Aorta (tissue), 5 donors: ENCODE measurements around the gene PTPN12. TPM values are rescaled to one million over a fixed set of nuclear protein-coding genes. Genes with fewer than 3 reads are reported as not detected.

Source experiments
- ATAC-seq: fragments of 200-7000 bp; cut with Tn5 transposase; one replicate; pipeline ENCODE4 v1.9.1; 2022; ENCODE audit warnings: moderate library complexity; ENCODE audit not compliant: low FRiP score
- DNase-seq, 2 donors: peaks; one replicate each; pipeline ENCODE4 v3.0.0-alpha.2; 2020
- H3K27ac ChIP-seq, 2 donors: one replicate each; pipeline ENCODE4 v1.5.1; 2013; ENCODE audit warnings: low read length in 2 of 2, mild to moderate bottlenecking in 2 of 2, moderate library complexity in 2 of 2, control low read depth in 1 of 2, inconsistent platforms in 1 of 2, low read depth in 1 of 2
- H3K27me3 ChIP-seq, 2 donors: one replicate each; pipeline ENCODE4 v1.6.1; 2013; ENCODE audit warnings: control low read depth in 1 of 2, low read length in 1 of 2, mild to moderate bottlenecking in 1 of 2, moderate library complexity in 1 of 2; ENCODE audit not compliant: insufficient read depth in 2 of 2, control insufficient read depth in 1 of 2
- H3K36me3 ChIP-seq, 2 donors: one replicate each; pipeline ENCODE4 v1.6.1; 2013; ENCODE audit warnings: control low read depth in 1 of 2, low read length in 1 of 2, mild to moderate bottlenecking in 1 of 2; ENCODE audit not compliant: insufficient read depth in 2 of 2, control insufficient read depth in 1 of 2
- H3K4me1 ChIP-seq, 2 donors: one replicate each; pipeline ENCODE4 v1.6.1; 2013; ENCODE audit warnings: low read length in 2 of 2, control low read depth in 1 of 2, mild to moderate bottlenecking in 1 of 2, moderate library complexity in 1 of 2; ENCODE audit not compliant: insufficient read depth in 2 of 2, control insufficient read depth in 1 of 2
- H3K4me3 ChIP-seq, 2 donors: one replicate each; pipeline ENCODE4 v1.5.1; 2013; ENCODE audit warnings: low read length in 2 of 2, control low read depth in 1 of 2, mild to moderate bottlenecking in 1 of 2
- H3K9me3 ChIP-seq: one replicate; pipeline ENCODE4 v1.6.1; 2013; ENCODE audit warnings: mild to moderate bottlenecking, low read length; ENCODE audit not compliant: control insufficient read depth
- WGBS, 2 donors: extraction: QIAGEN DNeasy Blood & Tissue Kit; methylation state at CpG; one replicate each; pipeline ENCODE4 v1.1.7; 2013; 5-methylcytosine and 5-hydroxymethylcytosine counted together
- intact Hi-C, 2 donors: fragments of 100-400 bp; cut with DNase I; formaldehyde crosslinking; loops; one replicate each; pipeline versions ENCODE4 v1.14.2 to v1.15.0; 2022
- polyA plus RNA-seq, 2 donors: library from polyadenylated mRNA; stranded (reverse); fragments of 200-250 nt; gene quantifications; one replicate each; pipeline ENCODE4 v1.2.3, GENCODE V29; 2013
- total RNA-seq, 2 donors: library from RNA; stranded (reverse); fragmentation: NEBNext Ultra II Directional; extraction: Animal tissue kit (Norgen Biotek cat#: 25700); gene quantifications; one replicate each; pipeline ENCODE4 v1.2.1, GENCODE V29; 2021
- donor health status: healthy with polysubstance abuse.
- donor health status: Bipolar disorder and iron deficiency.
- donor health status: DM: no; HTN: no; CAD: no.
- donor health status: DM: no; HTN: no; CAD: no.
- donor health status: DM: yes; HTN: yes; CAD: no.

PTPN12 gene
- total and polyA plus RNA-seq, 4 donors = 54.0 to 128 (median 78.5) TPM

DNA sequence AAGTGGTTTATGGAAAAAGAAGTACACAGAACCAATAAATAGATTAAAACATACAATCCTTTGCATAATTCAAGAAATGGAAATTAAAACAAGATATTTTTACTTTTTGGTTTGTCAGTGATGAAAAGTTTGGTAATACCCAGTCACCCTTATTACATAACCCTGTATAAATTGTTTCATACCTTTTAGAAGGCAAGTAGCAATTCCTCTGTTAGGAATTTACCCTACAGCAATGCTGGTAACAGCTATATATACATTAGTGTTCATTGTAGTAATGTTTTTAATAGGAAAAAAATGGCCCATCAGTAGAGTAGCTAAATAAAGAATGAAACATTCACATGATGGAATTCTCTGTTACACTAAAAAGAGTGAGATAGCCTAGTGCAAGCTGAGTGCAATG, 42.7 kb downstream of the PTPN12 start:
- Histone ChIP-seq H3K4me1 (no peaks in the 10 kb centered on the region), H3K27ac (no peak overlapping the region), H3K27me3 (no peaks in the 10 kb centered on the region), H3K4me3 (no peak overlapping the region), H3K36me3 (peaks cover 0 to 2% of the 10 kb centered on the region in 2 donors), H3K9me3 (no peaks in the 10 kb centered on the region)
- ATAC-seq (no peak), DNase-seq (no peak)
- intact Hi-C loops = no loop called here

DNA sequence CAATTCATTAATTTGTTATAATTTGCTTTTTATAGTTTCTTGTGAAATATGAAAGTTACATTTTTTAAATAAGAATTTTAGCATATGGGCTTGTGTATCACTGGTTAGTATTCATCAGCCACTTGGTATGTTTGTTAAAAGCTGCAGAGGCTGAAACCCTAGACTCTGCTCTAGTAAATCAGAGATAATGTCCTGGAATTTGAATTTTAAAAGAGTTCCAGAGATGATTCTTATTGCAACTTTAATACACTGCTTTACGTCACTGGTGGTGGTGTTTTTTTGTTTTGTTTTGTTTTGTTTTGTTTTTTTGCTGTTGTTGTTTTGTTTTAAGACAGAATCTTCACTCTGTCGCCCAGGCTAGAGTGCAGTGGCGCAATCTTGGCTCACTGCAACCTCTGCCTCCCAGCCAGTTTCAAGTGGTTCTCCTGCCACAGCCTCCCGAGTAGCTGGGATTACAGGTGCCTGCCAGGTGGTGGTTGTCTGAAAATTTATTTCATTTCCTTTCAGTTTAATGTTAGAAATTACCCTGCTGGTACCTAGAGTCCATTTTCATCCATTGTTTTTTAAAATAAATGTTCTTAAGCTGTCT, 43.8 kb downstream of the PTPN12 start:
- Histone ChIP-seq H3K27ac (no peak overlapping the region), H3K4me3 (no peak overlapping the region), H3K36me3 (peaks cover 0 to 2% of the 10 kb centered on the region in 2 donors), H3K9me3 (no peaks in the 10 kb centered on the region), H3K27me3 (no peaks in the 10 kb centered on the region), H3K4me1 (no peaks in the 10 kb centered on the region)
- ATAC-seq = no peak
- intact Hi-C loops = no loop called here
- no peak for DNase-seq
- 79% methylated on average over 4 of the region's 4 CpGs for WGBS, 2 donors

DNA sequence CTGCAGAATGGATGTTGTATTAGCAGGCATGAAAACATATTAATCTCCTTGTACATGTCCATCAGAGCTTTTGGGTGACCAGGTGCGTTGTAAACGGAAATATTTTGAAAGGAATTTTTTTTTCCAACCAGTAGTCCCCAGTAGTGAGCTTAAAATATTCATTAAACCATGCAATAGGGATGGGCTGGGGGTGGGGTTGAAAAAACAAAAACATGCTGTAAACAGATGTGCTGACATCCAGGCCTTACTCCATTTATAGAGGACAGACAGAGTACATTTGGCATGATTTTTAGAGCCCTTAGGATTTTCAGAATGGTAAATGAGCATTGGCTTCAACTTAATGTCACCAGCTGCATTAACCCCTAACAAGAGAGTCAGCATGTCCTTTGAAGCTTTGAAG, 50.2 kb downstream of the PTPN12 start:
- H3K27ac ChIP-seq = no peak overlapping the region
- WGBS, 2 donors = 83 to 86% methylated on average over 2 of the region's 2 CpGs
- no peaks in the 10 kb centered on the region for H3K4me1 ChIP-seq
- no peaks in the 10 kb centered on the region for H3K9me3 ChIP-seq
- DNase-seq (no peak), ATAC-seq (no peak)
- H3K36me3 ChIP-seq = no peaks in the 10 kb centered on the region
- H3K27me3 ChIP-seq = no peaks in the 10 kb centered on the region
- H3K4me3 ChIP-seq = no peak overlapping the region
- intact Hi-C loops = no loop called here

DNA sequence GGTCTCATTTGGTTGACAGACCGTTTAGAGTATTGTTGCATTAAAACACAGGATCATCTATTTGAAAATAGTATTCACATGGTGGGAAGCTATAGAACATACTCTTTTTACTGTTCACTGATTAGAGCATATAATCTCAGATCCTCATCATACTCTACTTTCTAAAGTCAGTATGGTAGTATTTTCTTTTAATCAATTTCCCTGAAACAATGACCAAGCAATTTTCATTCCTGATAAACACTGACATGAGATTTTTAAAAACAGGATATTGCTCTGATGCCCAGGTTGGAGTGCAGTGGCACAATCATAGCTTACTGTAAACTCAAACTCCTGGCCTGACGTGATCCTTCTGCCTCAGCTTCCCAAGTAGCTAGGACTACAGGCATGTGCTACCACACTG, 63.9 kb downstream of the PTPN12 start:
- no peak for ATAC-seq
- DNase-seq = no peak
- H3K9me3 ChIP-seq = no peaks in the 10 kb centered on the region
- no peaks in the 10 kb centered on the region for H3K36me3 ChIP-seq
- H3K27ac ChIP-seq = no peak overlapping the region
- no peaks in the 10 kb centered on the region for H3K4me1 ChIP-seq
- no peaks in the 10 kb centered on the region for H3K27me3 ChIP-seq
- H3K4me3 ChIP-seq = no peak overlapping the region
- intact Hi-C loops = no loop called here
- 75 to 77% methylated on average over 2 of the region's 2 CpGs for WGBS, 2 donors

DNA sequence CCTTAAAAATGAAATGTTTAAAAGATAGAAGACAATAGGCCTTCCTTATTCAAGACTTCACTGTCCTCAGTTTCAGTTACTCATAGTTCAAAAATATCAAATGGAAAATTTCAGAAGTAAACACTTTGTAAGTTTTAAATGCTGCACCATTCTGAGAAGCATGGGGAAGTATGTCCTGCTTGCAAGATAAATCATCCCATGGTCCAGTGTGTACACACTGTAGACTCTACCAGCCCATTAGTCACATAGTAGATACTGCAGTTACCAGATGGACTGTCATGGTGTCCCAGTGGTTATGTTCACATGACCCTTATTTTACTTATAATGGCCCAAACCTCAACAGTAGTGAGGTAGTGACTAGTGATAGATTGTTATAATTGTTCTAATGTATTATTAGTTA, 69.5 kb downstream of the PTPN12 start:
- no peak for ATAC-seq
- no peaks in the 10 kb centered on the region for H3K4me1 ChIP-seq
- H3K27ac ChIP-seq = no peak overlapping the region
- intact Hi-C loops = no loop called here
- DNase-seq = no peak
- H3K27me3 ChIP-seq = no peaks in the 10 kb centered on the region
- peaks cover 0 to 2% of the 10 kb centered on the region in 2 donors for H3K36me3 ChIP-seq
- no peaks in the 10 kb centered on the region for H3K9me3 ChIP-seq
- no peak overlapping the region for H3K4me3 ChIP-seq

DNA sequence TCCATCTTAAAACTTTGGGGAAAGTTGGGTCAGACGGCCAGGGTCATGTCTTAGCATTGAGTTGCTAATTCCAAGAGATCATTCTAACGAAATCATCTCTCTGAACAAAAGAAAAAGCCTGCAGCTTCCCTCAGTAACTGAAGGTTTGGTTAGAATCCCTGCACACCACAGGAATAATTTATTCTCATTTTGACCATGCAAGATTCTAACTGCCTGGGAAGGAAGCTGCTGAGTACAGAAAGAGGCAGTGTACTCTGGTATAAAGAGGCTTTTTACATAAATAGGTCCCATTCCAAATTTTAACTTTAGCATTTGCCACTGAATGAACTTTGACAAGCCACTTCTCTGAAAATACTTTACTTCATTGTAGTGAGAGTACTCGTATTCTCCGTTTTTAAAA, 82.2 kb downstream of the PTPN12 start:
- no peaks in the 10 kb centered on the region for H3K4me1 ChIP-seq
- ATAC-seq (no peak), DNase-seq (no peak)
- intact Hi-C loops = no loop called here
- WGBS, 2 donors = 91% methylated on average over 4 of the region's 4 CpGs
- H3K27ac ChIP-seq = no peak overlapping the region
- H3K27me3 ChIP-seq = no peaks in the 10 kb centered on the region
- no peak overlapping the region for H3K4me3 ChIP-seq
- no peaks in the 10 kb centered on the region for H3K36me3 ChIP-seq
- H3K9me3 ChIP-seq = no peaks in the 10 kb centered on the region

DNA sequence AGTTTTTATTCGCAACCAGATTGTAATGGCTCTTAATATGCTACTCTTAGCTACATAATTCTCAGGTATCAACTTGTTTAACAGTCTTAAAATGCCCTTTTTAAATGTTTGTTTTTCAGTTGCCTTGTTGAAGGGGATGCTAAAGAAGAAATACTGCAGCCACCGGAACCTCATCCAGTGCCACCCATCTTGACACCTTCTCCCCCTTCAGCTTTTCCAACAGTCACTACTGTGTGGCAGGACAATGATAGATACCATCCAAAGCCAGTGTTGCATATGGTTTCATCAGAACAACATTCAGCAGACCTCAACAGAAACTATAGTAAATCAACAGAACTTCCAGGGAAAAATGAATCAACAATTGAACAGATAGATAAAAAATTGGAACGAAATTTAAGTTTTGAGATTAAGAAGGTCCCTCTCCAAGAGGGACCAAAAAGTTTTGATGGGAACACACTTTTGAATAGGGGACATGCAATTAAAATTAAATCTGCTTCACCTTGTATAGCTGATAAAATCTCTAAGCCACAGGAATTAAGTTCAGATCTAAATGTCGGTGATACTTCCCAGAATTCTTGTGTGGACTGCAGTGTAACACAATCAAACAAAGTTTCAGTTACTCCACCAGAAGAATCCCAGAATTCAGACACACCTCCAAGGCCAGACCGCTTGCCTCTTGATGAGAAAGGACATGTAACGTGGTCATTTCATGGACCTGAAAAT, 89.7 kb downstream of the PTPN12 start:
- Histone ChIP-seq H3K4me1 (no peaks in the 10 kb centered on the region), H3K27me3 (no peaks in the 10 kb centered on the region), H3K9me3 (no peaks in the 10 kb centered on the region), H3K27ac (no peak overlapping the region), H3K4me3 (no peak overlapping the region), H3K36me3 (peaks cover 0 to 4% of the 10 kb centered on the region in 2 donors)
- DNase-seq (no peak), ATAC-seq (no peak)
- 89 to 92% methylated on average over 6 of the region's 6 CpGs for WGBS, 2 donors
- intact Hi-C loops = no loop called here

DNA sequence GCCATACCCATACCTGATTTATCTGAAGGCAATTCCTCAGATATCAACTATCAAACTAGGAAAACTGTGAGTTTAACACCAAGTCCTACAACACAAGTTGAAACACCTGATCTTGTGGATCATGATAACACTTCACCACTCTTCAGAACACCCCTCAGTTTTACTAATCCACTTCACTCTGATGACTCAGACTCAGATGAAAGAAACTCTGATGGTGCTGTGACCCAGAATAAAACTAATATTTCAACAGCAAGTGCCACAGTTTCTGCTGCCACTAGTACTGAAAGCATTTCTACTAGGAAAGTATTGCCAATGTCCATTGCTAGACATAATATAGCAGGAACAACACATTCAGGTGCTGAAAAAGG, 90.2 kb downstream of the PTPN12 start:
- no peak for ATAC-seq
- intact Hi-C loops = no loop called here
- Histone ChIP-seq H3K4me1 (no peaks in the 10 kb centered on the region), H3K27ac (no peak overlapping the region), H3K9me3 (no peaks in the 10 kb centered on the region), H3K27me3 (no peaks in the 10 kb centered on the region), H3K4me3 (no peak overlapping the region), H3K36me3 (peaks cover 0 to 4% of the 10 kb centered on the region in 2 donors)
- no peak for DNase-seq

DNA sequence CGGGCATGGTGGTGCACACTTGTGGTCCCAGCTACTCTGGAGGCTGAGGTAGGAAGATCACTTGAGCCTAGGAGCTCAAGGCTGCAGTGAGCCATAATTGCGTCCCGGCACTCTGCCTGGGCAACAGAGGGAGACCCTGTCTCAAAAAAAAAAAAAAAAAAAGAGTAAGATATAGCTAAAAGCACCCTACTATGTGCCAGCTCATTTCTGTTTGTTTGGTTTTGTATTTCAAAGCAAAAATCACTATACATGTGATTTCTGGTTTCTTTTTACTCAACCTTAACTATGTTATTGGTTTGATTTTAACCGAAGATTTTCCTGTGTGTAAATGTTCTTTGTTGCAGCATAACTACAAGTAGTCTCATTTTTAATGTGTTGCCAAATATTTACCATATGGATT, 92.7 kb downstream of the PTPN12 start:
- Histone ChIP-seq H3K9me3 (no peaks in the 10 kb centered on the region), H3K36me3 (peaks cover 0 to 4% of the 10 kb centered on the region in 2 donors), H3K27ac (no peak overlapping the region), H3K4me3 (no peak overlapping the region), H3K4me1 (no peaks in the 10 kb centered on the region), H3K27me3 (no peaks in the 10 kb centered on the region)
- DNase-seq (no peak), ATAC-seq (no peak)
- intact Hi-C loops = no loop called here
- 96 to 97% methylated on average over 4 of the region's 4 CpGs for WGBS, 2 donors
